ENCODE measurements around the gene TLCD1. TPM values are rescaled to one million over a fixed set of nuclear protein-coding genes. Genes with fewer than 3 reads are reported as not detected.

Gene TLCD1
- total RNA-seq, 4 donors from 2014 or later = 0.46 to 0.82 (median 0.75) TPM; not detected in 1

GRCh38 chr17:28735242-28735722, 9.2 kb upstream of the TLCD1 start:
- Histone ChIP-seq H3K27ac (peak overlapping the region in 1 of 4 donors; percentile 11), H3K36me3 (no peaks in the 10 kb centered on the region), H3K9me3 (no peaks in the 10 kb centered on the region), H3K4me1 (peaks cover 0 to 5% of the 10 kb centered on the region in 2 donors), H3K4me3 (no peak overlapping the region), H3K27me3 (no peaks in the 10 kb centered on the region)
- peak in 1 of 2 donors; percentile 69 for DNase-seq
- no peak for TF ChIP-seq CTCF (IDR thresholded peaks at IDR 0.05 in 4 of 5, conservative IDR thresholded peaks at IDR 0.05 in 1 of 5)
- no peak for TF ChIP-seq POLR2A (IDR thresholded peaks at IDR 0.05)
- peak; percentile 94 for ATAC-seq
- in situ Hi-C loops (cut with MboI; ENCODE audit: low sequenced_read_pairs in 4 of 4) = no loop called here
- intact Hi-C loops (cut with DNase I; ENCODE audit: low total_unique reads) = no loop called here

- in situ Hi-C loops (cut with MboI; ENCODE audit: low sequenced_read_pairs in 4 of 4) = no loop called here
- Histone ChIP-seq H3K27me3 (no peaks in the 10 kb centered on the region), H3K36me3 (no peaks in the 10 kb centered on the region), H3K27ac (peak overlapping the region in 1 of 4 donors; percentile 2), H3K9me3 (no peaks in the 10 kb centered on the region), H3K4me3 (no peak overlapping the region), H3K4me1 (peaks cover 0 to 5% of the 10 kb centered on the region in 2 donors)
- intact Hi-C loops (cut with DNase I; ENCODE audit: low total_unique reads) = no loop called here
- ATAC-seq = no peak
- no peak for DNase-seq
- TF ChIP-seq CTCF (IDR thresholded peaks at IDR 0.05 in 4 of 5, conservative IDR thresholded peaks at IDR 0.05 in 1 of 5) (no peak), POLR2A (IDR thresholded peaks at IDR 0.05) (no peak)
These were observed 8.7 kb upstream of the TLCD1 start for GRCh38 chr17:28734712-28735241.

- intact Hi-C loops (cut with DNase I; ENCODE audit: low total_unique reads) = no loop called here
These were observed 7.3 kb upstream of the TLCD1 start for GRCh38 chr17:28733346-28733745.

GRCh38 chr17:28729950-28730330, 3.9 kb upstream of the TLCD1 start:
- no peak for TF ChIP-seq POLR2A (IDR thresholded peaks at IDR 0.05)
- TF ChIP-seq CTCF (IDR thresholded peaks at IDR 0.05 in 4 of 5, conservative IDR thresholded peaks at IDR 0.05 in 1 of 5) = no peak
- no peaks in the 10 kb centered on the region for H3K36me3 ChIP-seq
- DNase-seq (no peak), ATAC-seq (no peak)
- no peaks in the 10 kb centered on the region for H3K9me3 ChIP-seq
- intact Hi-C loops (cut with DNase I; ENCODE audit: low total_unique reads) (loop anchor here (2.0 to 5.0 kb wide), 4 partner anchors 32 to 382 kb away; partner anchors contain the start of gene FLOT2), in situ Hi-C loops (cut with MboI; ENCODE audit: low sequenced_read_pairs in 4 of 4) (no loop called here)
- no peak overlapping the region for H3K4me3 ChIP-seq
- no peaks in the 10 kb centered on the region for H3K27me3 ChIP-seq
- H3K27ac ChIP-seq = no peak overlapping the region
- peaks cover 19 to 24% of the 10 kb centered on the region in 2 donors for H3K4me1 ChIP-seq

More at GRCh38 chr17:28733346-28733745, 7.3 kb upstream of the TLCD1 start:
- Histone ChIP-seq H3K4me3 (no peak overlapping the region), H3K27ac (no peak overlapping the region), H3K27me3 (no peaks in the 10 kb centered on the region), H3K4me1 (peaks cover 0 to 9% of the 10 kb centered on the region in 2 donors), H3K9me3 (no peaks in the 10 kb centered on the region), H3K36me3 (no peaks in the 10 kb centered on the region)
- ATAC-seq (no peak), DNase-seq (no peak)
- TF ChIP-seq CTCF (IDR thresholded peaks at IDR 0.05 in 4 of 5, conservative IDR thresholded peaks at IDR 0.05 in 1 of 5) = no peak
- no peak for TF ChIP-seq POLR2A (IDR thresholded peaks at IDR 0.05)
- in situ Hi-C loops (cut with MboI; ENCODE audit: low sequenced_read_pairs in 4 of 4) = no loop called here

Data from gastrocnemius medialis (tissue), 4 donors.